Retinal pigment epithelial cell (primary cell): Measurements from ENCODE around the gene THBS3.

Source experiments
- DNase-seq: peaks from one replicate; pipeline ENCODE4 v3.0.0-alpha.2; 2010; ENCODE audit warnings: low read depth
- H3K4me3 ChIP-seq: 2 replicates; pipeline ENCODE4 v1.5.1; 2011; ENCODE audit warnings: mild to moderate bottlenecking, low read length, control low read depth, moderate library complexity
- TF ChIP-seq, protein P1 (sequence below): conservative IDR thresholded peaks from 2 replicates; pipeline ENCODE4 v1.5.1; 2011; ENCODE audit warnings: low read depth, low read length, control low read depth, inconsistent platforms

The THBS3 gene

DNA sequence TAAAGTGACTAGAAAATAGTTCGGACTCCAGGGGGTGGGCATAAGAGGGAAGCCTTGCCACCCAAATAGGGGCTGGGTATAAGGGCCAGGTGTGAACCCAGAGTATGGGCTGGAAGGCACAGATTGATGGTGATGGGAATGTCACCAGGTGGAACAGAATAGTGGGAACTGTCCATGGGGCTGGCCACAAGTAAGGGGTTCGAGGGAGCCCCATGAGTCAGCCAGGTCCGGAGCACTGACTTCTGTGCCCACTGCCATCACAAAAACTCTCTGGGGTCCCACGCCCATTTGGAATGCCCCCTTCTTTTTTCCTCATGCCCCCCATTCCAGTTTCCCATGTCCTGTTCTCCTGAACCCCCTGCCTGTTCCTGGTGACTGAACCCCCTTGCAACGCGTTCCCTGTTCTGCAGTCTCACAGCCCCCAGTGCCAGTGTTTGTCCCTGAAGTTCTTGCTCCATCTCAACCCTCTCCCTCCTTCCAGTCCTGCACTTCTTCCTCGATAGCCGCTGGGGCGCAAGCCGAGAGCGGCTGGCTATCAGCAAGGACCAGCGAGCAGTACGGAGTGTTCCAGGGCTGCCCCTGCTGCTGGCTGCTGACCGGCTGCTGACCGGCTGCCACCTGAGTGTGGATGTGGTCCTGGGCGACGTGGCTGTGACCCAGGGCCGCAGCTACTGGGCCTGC, 26.2 kb downstream of the THBS3 start:
- TF ChIP-seq, protein P1, sequence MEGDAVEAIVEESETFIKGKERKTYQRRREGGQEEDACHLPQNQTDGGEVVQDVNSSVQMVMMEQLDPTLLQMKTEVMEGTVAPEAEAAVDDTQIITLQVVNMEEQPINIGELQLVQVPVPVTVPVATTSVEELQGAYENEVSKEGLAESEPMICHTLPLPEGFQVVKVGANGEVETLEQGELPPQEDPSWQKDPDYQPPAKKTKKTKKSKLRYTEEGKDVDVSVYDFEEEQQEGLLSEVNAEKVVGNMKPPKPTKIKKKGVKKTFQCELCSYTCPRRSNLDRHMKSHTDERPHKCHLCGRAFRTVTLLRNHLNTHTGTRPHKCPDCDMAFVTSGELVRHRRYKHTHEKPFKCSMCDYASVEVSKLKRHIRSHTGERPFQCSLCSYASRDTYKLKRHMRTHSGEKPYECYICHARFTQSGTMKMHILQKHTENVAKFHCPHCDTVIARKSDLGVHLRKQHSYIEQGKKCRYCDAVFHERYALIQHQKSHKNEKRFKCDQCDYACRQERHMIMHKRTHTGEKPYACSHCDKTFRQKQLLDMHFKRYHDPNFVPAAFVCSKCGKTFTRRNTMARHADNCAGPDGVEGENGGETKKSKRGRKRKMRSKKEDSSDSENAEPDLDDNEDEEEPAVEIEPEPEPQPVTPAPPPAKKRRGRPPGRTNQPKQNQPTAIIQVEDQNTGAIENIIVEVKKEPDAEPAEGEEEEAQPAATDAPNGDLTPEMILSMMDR: no peak
- no peak for DNase-seq
- no peak overlapping the region for H3K4me3 ChIP-seq

DNA sequence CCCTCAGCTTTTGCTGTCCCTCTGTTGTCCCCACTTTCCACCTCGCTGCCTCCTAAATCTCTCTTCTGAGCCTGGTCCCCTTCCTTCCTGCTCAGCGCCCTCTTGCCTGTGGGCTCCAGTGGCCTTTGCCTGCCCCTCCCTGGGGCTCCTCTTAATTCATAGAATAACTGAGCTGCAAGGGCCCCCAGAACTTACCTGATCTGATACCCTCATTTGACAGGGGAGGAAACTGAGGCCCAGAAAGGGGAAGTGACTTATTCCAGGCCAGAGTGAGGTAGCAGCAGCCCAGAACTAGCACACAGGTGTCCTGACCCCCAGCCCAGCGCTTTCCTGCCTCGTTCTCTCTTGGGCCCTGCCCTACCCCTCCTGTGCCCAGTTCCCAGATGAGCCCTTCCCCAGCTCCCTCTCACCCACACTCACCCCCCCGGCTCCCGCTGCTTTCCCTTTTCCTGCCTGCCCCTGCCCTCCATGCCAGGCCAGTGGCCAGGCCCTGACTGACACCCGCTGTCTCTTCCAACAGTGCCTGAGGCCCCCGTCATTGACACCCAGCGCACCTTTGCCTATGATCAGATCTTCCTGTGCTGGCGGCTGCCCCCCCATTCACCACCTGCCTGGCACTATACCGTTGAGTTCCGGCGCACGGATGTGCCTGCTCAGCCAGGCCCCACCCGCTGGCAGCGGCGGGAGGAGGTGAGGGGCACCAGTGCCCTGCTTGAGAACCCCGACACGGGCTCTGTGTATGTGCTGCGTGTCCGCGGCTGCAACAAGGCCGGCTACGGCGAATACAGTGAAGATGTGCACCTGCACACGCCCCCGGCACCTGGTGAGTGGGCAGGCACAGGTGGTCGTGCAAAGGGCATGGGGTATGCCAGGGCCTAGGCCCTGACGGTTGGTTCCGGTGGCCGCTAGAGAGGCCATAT, 28.3 kb downstream of the THBS3 start:
- TF ChIP-seq, protein P1: no peak
- DNase-seq: no peak
- no peak overlapping the region for H3K4me3 ChIP-seq

DNA sequence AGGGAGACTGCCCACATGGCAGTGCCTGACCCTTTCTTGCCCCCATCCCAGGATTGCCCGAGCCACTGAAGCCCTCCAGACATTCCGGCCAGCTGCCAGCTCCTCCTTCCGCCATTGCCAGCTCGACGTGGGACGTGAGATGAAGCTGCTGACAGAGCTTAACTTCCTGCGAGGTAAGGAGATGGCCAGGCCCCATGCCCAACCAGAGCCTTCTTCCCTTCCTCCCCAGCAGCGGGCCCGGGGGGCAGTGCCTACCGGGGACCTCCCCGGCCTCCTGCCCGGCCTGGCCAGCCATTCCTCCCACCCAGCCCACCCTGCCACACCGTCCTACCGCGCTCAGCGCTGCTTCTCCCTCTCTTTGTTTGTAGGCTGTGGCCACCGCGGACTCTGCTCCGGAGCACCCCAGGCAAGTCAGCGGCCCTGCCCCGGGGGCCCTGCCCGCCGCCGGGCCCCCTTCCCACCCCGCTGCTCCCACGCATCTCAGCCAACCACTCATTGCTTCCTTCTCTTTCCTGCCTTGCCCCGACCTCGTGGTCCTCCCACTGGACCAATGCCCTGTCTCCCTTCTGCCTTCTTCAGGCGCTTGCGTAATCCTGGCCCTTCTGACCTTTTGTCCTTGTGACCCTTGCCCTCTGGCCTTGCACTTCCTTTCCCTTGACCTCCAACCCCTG, 29.1 kb downstream of the THBS3 start:
- TF ChIP-seq, protein P1: no peak
- DNase-seq: no peak
- no peak overlapping the region for H3K4me3 ChIP-seq

DNA sequence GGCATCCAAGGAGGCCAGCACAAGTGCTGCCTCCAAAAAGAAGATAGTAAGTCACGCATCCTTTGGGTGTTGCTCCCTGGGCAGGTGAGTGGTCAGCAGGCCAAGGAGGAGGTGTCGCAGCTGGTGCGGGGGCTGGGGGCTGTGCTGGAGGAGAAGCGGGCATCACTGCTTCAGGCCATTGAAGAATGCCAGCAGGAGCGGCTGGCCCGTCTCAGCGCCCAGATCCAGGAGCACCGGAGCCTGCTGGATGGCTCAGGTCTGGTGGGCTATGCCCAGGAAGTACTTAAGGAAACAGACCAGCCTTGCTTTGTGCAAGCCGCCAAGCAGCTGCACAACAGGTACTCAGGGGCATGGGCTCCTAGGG, 29.8 kb downstream of the THBS3 start:
- DNase-seq: no peak
- H3K4me3 ChIP-seq: no peak overlapping the region
- TF ChIP-seq, protein P1: no peak

DNA sequence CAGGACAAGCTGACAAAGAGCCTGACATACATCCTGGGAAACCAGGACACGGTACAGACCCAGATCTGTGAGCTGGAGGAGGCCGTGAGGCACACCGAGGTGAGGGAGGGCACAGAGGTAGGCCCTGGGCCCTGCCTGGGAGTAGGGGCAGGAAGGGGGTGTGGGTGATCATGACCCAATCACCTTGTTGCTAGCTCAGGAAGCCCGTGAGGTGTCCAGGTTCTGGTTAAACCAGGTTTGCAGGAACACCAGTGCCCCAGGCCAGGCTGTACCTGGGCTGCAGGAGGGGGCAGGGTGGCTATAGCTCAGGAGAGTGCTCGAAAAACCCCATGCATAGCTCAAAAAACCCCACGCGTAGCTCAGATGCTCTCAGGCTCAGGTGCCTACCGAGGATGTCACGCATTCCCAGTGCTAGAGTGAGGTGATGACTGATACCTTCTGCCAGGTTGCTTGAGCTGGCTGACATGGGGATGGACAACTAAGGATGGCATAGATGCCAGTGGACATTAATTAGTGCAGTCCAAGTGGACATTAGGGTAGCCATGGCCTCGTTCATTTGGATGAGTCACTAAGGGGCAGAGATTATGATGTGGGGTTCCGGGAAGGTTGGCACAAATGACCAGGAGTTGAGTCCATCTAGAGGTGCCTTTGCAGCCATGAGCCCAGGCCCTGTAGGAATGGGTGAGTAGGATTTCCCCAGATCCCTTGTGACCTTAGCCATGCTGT, 30.3 kb downstream of the THBS3 start:
- no peak overlapping the region for H3K4me3 ChIP-seq
- TF ChIP-seq, protein P1: no peak
- no peak for DNase-seq

DNA sequence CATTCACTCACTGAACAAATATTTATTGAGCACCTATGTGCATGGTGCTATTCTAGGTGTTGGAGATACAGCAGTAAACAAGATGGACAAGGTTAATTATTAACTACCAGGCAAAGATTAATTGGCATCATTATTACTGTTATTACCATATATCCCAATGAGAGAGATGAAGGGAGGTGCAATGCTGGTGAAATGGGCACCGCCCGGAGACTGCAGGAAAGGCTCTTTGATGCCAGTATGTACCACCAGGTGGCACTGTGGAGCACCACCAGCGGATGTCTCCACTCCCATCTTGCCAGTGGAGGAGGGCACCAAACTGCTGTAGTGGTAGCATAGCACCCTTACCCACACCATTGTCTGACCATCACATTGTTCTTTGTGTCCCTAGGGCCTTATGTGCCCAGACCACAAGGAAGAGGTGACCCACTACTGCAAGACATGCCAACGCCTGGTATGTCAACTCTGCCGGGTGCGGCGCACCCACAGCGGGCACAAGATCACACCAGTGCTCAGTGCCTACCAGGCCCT, 31.1 kb downstream of the THBS3 start:
- TF ChIP-seq, protein P1: peak; percentile 94
- DNase-seq: no peak
- no peak overlapping the region for H3K4me3 ChIP-seq
